MM.1S (cell line): Measurements from ENCODE around the gene SH2D4B.

ENCODE experiments used
- DNase-seq: peaks from one replicate; pipeline ENCODE4 v3.0.0-alpha.2; 2015
- H2AFZ ChIP-seq: fragments of 300-600 bp; sonication (generic); 2 replicates; pipeline ENCODE4 v1.6.0; 2016; ENCODE audit warnings: antibody characterized with exemption, low read length
- H3F3A ChIP-seq: fragments of 300-600 bp; sonication (generic); 2 replicates; pipeline ENCODE4 v1.6.1; 2016; ENCODE audit warnings: mild to moderate bottlenecking, antibody characterized with exemption, low read length, moderate library complexity, mixed read lengths; ENCODE audit not compliant: insufficient read depth
- H3K27ac ChIP-seq: fragments of 300-600 bp; sonication (generic); 2 replicates; pipeline ENCODE4 v1.5.1; 2016; ENCODE audit warnings: mild to moderate bottlenecking, low read length
- H3K27me3 ChIP-seq: fragments of 300-600 bp; sonication (generic); replicated peaks from 2 replicates; pipeline ENCODE4 v1.6.0; 2016; ENCODE audit warnings: low read length; ENCODE audit not compliant: insufficient read depth
- H3K36me3 ChIP-seq: fragments of 300-600 bp; sonication (generic); replicated peaks from 2 replicates; pipeline ENCODE4 v1.6.1; 2016; ENCODE audit warnings: mild to moderate bottlenecking, low read length, mixed read lengths; ENCODE audit not compliant: insufficient read depth
- H3K4me1 ChIP-seq: fragments of 300-600 bp; sonication (generic); 2 replicates; pipeline ENCODE4 v1.6.1; 2016; ENCODE audit warnings: low read length, mixed read lengths
- H3K4me2 ChIP-seq: fragments of 300-600 bp; sonication (generic); 2 replicates; pipeline ENCODE4 v1.6.0; 2016; ENCODE audit warnings: low read depth, low read length
- H3K4me3 ChIP-seq: fragments of 300-600 bp; sonication (generic); 2 replicates; pipeline ENCODE4 v1.5.1; 2016; ENCODE audit warnings: low read length, mixed read lengths
- H3K79me2 ChIP-seq: fragments of 300-600 bp; sonication (generic); 2 replicates; pipeline ENCODE4 v1.6.1; 2016; ENCODE audit warnings: mixed run types, low read length, mixed read lengths
- H3K9ac ChIP-seq: fragments of 300-600 bp; sonication (generic); 2 replicates; pipeline ENCODE4 v1.6.1; 2016; ENCODE audit warnings: low read length, mixed read lengths
- H3K9me2 ChIP-seq: fragments of 300-600 bp; sonication (generic); replicated peaks from 2 replicates; pipeline ENCODE4 v1.6.1; 2016; ENCODE audit warnings: mild to moderate bottlenecking, low read length, mixed read lengths; ENCODE audit not compliant: insufficient read depth
- H3K9me3 ChIP-seq: fragments of 300-600 bp; sonication (generic); replicated peaks from 2 replicates; pipeline ENCODE4 v1.6.1; 2016; ENCODE audit warnings: mild to moderate bottlenecking, low read length, mixed read lengths; ENCODE audit not compliant: insufficient read depth
- H4K20me1 ChIP-seq: fragments of 300-600 bp; sonication (generic); 2 replicates; pipeline ENCODE4 v1.6.1; 2016; ENCODE audit warnings: mild to moderate bottlenecking, low read length, moderate library complexity, mixed read lengths; ENCODE audit not compliant: insufficient read depth
- EZH2 ChIP-seq: fragments of 300-600 bp; sonication (generic); optimal IDR thresholded peaks from 2 replicates; pipeline ENCODE3; 2017; ENCODE audit warnings: low read depth, mild to moderate bottlenecking, antibody characterized with exemption, low read length, mixed read lengths
- EZH2phosphoT487 ChIP-seq: fragments of 300-600 bp; sonication (generic); IDR thresholded peaks from 2 replicates; pipeline ENCODE4 v1.6.1; 2018; ENCODE audit warnings: antibody characterized with exemption, low read length
- TF ChIP-seq, protein P1 (sequence below): fragments of 300-600 bp; sonication (generic); IDR thresholded peaks from 2 replicates; pipeline ENCODE4 v1.5.1; 2016; ENCODE audit warnings: antibody characterized with exemption, low read length, mixed read lengths

The SH2D4B gene

GRCh38 chr10:80646366-80646765, 108.7 kb downstream of the SH2D4B start:
- Histone ChIP-seq H3K36me3 (no peaks in the 10 kb centered on the region), H3K9me3 (no peaks in the 10 kb centered on the region), H3K4me1 (no peaks in the 10 kb centered on the region), H3K27me3 (no peaks in the 10 kb centered on the region), H3F3A (no peaks in the 10 kb centered on the region), H3K4me3 (no peak overlapping the region), H3K4me2 (no peak overlapping the region), H2AFZ (no peak overlapping the region), H3K9me2 (no peaks in the 10 kb centered on the region), H4K20me1 (no peaks in the 10 kb centered on the region), H3K79me2 (no peaks in the 10 kb centered on the region), H3K27ac (no peak overlapping the region), H3K9ac (no peak overlapping the region)
- no peak for DNase-seq
- no peak for TF ChIP-seq EZH2phosphoT487
- no peak for TF ChIP-seq EZH2
- TF ChIP-seq, protein P1, sequence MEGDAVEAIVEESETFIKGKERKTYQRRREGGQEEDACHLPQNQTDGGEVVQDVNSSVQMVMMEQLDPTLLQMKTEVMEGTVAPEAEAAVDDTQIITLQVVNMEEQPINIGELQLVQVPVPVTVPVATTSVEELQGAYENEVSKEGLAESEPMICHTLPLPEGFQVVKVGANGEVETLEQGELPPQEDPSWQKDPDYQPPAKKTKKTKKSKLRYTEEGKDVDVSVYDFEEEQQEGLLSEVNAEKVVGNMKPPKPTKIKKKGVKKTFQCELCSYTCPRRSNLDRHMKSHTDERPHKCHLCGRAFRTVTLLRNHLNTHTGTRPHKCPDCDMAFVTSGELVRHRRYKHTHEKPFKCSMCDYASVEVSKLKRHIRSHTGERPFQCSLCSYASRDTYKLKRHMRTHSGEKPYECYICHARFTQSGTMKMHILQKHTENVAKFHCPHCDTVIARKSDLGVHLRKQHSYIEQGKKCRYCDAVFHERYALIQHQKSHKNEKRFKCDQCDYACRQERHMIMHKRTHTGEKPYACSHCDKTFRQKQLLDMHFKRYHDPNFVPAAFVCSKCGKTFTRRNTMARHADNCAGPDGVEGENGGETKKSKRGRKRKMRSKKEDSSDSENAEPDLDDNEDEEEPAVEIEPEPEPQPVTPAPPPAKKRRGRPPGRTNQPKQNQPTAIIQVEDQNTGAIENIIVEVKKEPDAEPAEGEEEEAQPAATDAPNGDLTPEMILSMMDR, result no peak

GRCh38 chr10:80647173-80647833, 109.6 kb downstream of the SH2D4B start:
- Histone ChIP-seq H3K9me2 (no peaks in the 10 kb centered on the region), H4K20me1 (no peaks in the 10 kb centered on the region), H3K36me3 (no peaks in the 10 kb centered on the region), H2AFZ (no peak overlapping the region), H3K4me3 (no peak overlapping the region), H3K9ac (no peak overlapping the region), H3F3A (no peaks in the 10 kb centered on the region), H3K27ac (no peak overlapping the region), H3K79me2 (no peaks in the 10 kb centered on the region), H3K27me3 (no peaks in the 10 kb centered on the region), H3K4me2 (no peak overlapping the region), H3K4me1 (no peaks in the 10 kb centered on the region), H3K9me3 (no peaks in the 10 kb centered on the region)
- no peak for DNase-seq
- TF ChIP-seq, protein P1, result no peak
- no peak for TF ChIP-seq EZH2phosphoT487
- TF ChIP-seq EZH2, result no peak

DNA sequence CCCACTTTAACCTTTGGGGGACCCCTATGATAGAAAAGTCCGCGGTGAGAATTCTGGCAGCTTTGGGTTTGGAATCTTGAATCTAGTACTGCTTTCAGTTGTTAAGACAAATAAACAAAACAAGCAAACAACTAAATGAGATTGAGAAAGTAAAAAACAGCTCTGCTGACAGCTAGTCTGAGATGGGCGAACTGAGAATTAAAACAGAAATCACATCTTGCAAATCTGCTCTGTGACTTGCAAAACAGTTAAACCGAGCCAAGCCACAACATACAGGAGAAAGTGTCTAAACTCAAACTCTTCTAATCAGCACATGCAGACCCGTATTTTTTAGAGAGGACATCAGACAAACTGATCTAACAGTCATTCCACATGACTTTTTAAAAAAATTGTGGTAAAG, 110.4 kb downstream of the SH2D4B start:
- Histone ChIP-seq H3K79me2 (no peaks in the 10 kb centered on the region), H3K9ac (no peak overlapping the region), H4K20me1 (no peaks in the 10 kb centered on the region), H3K27me3 (no peaks in the 10 kb centered on the region), H3K4me2 (no peak overlapping the region), H2AFZ (no peak overlapping the region), H3K4me3 (no peak overlapping the region), H3K9me2 (no peaks in the 10 kb centered on the region), H3K4me1 (no peaks in the 10 kb centered on the region), H3F3A (no peaks in the 10 kb centered on the region), H3K9me3 (no peaks in the 10 kb centered on the region), H3K36me3 (no peaks in the 10 kb centered on the region), H3K27ac (no peak overlapping the region)
- TF ChIP-seq, protein P1, result no peak
- TF ChIP-seq EZH2phosphoT487 (no peak), EZH2 (no peak)
- no peak for DNase-seq
